Effector CD4-positive, alpha-beta T cell (primary cell): Measurements from ENCODE around the gene TRIM15.
A peak's percentile ranks its signal among the peaks of the same experiment; 100 is the strongest.
"Not testable (repeated sequence)": the region's sequence is repeated elsewhere in the genome, so short reads cannot be mapped to it uniquely, and the experiment has no call there.

Experiments
- DNase-seq: peaks from one replicate; pipeline ENCODE4 v3.0.0-alpha.2; 2020

The TRIM15 gene

DNA sequence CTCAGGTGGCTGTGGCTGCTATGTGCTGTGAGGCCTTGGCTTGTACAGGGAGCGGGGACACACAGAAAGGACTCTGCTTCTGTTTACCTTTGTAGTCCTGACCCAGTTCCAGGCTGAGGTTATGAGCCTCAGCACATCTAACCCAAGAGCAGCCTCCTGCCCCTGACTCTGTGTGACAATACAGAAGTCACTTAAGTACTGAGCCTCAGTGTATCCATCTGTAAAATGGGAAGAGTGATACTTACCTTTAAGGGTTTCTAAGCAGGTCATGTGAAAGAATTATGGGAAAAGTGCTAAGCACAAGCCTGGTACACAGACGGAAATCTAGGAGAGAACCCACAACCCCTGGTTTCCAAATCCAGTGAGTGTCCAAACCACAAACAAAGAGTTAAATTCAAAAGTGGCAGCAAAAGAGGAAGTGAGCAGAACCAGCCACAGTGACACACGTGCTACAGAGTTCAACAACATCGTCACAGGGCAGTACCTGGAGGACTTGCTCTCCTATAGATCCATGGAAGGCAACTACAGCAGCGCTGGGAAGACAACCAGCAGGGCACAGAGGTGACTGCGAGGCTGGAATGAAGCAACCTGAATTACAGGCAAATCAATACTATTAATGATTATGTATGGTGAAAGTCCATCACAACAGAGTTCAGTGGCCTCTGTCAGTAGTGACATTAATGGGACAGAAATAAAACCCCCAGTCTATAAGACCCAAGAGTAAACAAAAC lies 37.4 kb downstream of the TRIM15 start:
- DNase-seq: no peak

DNA sequence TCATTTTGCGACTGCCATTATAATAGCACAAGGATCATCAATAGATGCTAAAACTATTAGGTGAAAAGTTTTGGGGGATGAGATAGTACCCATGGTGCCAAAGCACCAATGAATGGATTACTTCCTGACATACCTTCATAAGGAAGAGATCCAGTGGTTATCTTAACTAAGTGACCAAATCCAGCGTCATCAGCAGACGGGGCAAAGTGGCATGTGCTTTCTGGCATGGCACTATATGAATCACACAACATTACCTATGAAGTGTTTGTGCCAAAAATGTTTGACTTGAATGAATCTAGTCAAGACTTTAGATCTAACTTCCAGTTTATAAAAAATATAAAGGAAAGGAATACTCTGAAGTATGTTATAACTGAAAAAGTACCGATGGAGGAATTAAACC lies 39.0 kb downstream of the TRIM15 start:
- DNase-seq: no peak

DNA sequence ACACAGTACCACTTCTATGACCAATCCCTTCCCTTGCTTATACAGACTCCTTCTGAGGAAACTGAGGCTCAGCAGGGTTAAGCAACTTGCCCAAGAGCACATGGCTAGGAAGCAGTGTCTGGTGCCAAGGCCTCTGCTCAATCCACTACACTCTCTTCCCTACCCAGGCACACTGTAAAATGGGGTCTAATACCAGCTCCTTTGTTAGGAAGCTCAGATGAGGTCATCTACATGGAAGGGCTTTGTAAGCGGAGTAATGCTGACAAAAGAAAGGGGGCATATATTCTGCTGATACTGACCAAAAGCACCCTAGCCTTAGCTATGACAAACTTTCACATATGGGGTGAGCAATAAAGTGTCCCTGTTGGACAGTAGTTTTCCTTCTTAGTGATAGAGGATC lies 40.8 kb downstream of the TRIM15 start:
- DNase-seq: no peak

DNA sequence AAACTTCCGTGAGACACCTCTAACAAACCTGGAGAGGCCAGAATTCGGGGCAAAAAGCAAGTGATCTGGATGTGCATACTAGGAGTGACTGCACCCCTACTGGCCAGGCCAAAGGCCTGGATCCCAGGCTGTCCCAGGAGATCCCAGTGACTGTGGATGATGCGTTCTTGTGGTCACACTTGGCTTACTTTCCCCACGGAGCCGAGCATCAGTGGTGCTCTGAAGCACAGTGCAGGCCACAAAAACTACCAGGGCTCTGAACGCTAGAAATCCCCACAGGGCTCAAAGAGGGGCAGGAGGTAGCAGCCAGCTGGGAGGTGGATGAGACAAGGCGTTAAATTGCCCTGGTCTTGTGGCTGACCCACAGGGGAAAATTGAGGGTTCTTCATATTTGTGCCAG lies 42.8 kb downstream of the TRIM15 start:
- no peak for DNase-seq

DNA sequence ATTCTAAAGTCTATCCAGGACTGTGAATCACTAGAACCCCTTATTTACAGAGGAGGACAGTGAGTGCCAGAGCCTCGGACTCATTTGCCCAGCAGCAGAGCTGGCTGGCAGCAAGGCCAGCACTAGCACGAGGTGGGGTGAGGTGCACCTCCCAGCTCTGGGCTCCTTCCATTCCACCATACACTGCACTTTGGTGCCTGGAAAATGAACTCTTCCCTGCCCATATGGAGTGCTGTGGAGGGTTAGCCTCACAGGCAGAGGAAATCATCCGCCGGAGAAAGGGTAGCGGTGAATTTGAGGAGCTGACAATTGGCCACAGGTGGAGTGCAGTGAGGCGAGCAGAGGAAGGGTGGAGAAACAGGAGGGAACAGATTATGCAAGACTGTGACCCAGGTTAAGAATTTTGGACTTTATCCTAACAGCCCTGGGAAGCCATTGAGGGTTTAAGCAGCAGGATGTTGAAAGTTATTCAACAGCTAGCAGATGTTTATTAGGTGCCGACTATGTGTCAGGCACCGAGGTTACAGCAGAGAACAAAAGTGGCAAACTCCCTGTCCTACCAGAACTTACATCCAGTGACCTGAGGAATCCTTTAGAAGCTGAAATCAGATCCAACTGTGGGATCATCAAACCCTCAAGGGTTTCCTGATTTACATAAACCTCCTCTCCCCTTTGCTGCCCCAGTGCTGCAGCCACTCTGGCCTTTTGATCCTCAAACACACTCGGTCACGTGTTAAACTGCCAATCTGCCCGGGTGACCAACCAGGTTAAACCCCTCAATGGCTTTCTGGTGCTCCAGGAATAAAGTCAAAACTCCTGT lies 43.7 kb downstream of the TRIM15 start:
- DNase-seq: no peak

DNA sequence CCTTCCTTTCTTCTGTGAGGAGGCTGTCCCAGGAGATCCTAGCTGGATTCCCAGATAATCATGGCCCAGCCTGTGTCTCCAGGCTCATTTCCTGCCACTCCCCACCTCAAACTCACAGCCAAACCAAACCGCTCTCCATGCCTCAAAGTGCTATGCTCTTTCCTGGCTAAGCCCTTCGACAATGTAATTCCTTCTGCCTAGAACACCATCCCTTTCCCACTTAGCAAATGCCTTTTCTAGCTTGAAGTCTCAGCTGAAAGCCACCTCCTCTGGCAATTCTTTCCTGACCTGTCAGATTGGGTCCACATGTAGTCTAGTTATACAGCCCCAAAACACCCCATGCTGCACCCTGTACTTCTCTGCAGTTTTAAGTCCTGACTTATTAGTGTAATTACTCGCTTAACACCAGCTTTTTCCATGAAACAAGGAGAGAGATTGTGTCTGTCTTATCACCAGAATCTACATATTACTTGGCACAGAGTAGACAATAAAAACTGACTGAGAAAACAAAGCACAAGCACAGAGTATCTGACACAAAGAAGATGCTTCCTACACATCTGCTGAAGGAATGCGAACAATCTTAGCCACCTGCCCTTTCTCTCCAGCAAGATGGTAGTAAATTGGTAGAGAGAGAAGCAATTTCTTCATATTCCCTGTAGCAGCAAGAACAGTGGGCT lies 44.4 kb downstream of the TRIM15 start:
- DNase-seq: no peak

DNA sequence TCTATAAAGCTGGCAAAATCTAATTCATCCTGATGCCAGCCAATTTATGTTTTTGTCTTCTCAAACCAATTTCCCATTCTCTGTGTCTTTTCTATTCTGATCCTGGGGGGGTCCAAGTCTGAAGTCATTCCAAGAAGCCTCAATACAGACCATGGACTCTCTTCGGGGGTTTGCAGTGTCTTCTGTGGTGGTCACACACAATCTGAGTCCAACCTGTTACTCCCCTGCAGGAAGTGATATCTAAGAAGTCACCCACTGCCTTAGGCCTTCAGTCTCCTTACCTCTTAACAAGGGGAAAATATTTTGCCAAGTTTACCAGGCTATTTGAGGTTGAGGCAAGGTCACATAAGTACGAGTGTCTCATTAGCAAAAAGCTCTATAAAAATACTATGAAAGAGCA lies 48.0 kb downstream of the TRIM15 start:
- no peak for DNase-seq

DNA sequence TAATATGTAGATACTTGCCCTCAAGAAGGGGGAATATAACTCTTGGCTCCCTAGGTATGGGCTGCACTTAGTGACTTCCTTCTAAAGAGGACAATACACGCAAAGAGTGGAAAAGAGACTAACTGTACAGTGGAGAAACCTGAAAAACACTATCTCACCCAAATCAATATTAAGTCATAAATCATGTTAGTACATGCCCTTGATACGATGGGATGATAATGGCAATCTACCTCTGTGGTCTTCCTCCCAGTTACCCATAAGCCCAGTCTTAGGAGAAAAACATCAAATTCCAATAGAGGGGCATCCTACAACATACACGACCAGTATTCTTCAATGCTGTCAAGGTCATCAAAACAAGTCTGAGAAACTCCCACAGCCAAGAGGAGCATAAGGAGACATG lies 48.6 kb downstream of the TRIM15 start:
- DNase-seq: no peak

DNA sequence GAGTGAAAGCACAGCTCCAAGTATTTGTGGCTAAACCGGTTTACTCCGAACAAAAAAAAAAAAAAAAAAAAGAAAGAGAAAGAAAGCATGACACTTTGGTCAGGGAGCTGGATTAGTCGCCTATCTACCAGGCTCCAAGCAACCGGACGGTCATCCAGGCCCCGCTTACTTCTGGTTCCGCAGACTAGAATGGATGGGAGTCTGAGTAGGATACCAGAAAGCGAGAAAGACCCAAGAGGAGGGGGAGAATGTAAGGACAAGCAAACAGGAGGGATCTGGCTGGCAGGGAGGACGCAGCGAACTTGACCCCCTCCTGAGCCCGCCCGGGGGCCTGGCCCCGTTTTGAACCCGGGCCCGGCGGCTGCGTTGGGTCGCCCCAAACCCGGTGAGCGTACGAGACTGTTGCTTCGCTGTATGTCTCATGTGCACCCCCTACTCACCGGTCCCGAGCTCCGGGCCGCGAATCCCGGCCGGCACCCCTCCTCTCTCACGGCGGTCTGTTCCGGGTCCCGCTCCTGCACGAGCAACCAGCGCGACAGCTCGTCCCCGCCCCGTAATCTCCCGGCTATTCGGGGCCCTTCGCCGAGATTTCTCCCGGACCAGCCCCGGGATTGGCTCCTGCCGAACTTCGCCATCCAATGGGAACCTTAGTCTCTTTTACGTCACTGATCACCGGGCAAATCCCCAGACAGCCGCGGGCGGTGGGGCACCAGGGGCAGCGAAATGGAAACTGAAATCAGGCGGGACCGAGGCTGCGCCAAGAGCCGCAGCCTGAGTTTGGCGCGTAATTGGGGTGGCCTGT lies 49.7 kb downstream of the TRIM15 start, which contains the start of gene TRIM26:
Gene TRIM26 (minus strand): TSS at position 542 of the 802 bp plus-strand sequence. CDS start 14,303 bp downstream, outside the sequence.
- DNase-seq: peak; percentile 96

DNA sequence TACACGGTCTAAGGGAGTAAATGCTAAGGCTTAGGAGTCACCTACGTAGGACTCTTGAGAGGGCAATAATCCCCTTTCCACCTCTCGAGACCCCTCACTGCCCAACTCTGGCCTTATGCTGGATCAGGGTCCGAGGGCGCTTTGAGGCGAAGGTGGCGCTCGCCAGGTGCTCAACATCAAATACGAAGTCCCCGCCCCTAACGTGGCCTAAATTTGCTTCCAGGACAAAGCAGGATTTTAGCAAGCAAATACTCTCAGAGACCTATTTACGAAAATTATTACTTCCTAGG lies 50.3 kb downstream of the TRIM15 start:
- DNase-seq: no peak

DNA sequence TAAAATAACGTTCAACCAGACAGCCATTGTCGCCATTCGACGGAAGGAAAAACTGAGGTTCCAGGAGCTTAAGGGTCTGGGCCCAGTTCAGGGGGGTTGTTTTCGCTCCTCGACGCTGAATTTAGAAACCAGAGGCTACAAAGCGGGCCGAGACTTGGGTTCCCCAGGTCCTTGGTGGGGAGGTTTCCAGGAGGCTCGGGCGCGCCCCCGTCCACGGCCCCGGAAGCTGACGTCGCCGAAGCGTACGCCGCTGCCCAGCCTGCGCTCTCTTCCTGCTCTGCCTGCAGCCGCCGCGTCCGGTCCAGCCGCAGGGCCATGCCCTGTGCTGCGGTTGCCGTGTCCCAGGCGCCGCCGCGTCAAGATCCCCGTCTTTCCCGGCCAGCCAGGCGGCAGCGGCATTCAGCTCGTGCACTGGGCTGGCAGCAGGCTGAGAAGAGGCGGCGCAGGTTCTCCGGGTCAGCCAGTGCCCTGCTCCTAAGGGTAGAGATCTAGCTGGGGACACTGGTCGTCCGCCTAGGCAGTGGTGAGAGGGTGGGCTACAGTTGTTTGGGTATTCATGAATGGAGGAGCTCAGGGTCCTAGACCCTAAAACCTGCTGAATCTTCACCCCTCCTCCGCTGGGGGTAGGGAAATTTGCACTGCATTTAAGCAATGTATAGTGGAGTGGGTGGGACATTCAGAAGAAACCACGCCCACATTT lies 50.8 kb downstream of the TRIM15 start:
- peak; percentile 66 for DNase-seq

DNA sequence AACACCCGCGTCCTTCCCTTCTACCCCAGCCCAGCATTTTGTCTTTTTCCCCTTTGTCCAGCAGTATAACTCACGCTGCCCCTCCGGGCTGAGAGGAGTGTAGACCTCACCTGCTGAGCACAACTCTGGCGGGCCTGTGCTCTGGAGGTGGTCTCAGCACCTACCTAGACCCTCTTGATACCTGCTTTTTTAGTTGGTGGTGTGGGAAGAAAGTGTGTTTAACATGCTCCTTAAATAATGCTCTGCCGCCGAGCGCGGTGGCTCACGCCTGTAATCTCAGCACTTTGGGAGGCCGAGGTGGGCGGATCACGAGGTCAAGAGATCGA lies 51.3 kb downstream of the TRIM15 start:
- DNase-seq: no peak

DNA sequence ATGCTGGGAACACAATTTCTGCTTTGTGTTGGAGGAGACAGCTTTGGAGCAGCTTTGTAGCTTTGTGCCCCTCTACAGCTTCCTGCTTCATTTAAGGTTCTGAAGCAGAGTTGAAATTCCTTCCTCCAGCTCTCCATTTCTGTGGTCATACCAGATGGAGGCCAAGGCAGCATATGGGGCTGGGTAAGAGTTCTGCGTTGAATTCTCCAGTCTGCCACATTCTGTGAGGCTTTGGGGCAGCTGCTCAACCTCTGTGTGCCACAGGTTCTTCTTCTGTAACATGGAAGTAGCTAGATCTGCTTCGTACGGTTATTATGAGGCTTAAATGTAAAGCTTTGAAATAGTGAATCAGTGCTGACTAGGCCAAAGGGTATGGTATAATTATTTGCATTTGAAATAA lies 52.8 kb downstream of the TRIM15 start:
- DNase-seq: no peak

DNA sequence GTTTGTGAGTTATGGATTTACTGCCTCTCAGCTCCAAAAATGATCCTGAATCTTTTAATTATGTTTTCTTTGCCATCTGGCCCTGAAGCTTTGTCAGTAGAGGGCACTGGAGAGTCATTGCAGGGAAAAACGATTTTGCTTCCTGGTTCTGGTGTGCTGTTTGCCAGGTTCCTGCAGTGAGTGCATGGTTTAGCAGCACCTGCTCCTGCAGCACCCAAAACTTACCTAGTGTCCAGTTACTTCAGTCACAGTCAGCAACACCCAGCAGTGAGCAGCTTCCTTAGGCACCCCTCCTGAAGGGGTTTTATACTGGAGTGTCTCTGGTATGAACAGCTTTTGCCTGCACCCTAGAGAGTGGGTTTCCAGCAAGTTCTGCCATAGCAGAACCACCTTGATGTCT lies 55.9 kb downstream of the TRIM15 start:
- peak; percentile 24 for DNase-seq

DNA sequence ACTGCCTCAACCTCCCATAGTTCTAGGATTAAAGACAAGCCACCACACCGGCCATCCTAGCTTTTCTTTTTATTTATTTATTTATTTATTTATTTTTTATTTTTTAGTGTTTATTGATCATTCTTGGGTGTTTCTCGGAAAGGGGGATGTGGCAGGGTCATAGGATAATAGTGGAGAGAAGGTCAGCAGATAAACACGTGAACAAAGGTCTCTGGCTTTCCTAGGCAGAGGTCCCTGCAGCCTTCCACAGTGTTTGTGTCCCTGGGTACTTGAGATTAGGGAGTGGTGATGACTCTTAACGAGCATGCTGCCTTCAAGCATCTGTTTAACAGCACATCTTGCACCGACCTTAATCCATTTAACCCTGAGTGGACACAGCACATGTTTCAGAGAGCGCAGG lies 58.0 kb downstream of the TRIM15 start:
- DNase-seq: not testable (repeated sequence)

DNA sequence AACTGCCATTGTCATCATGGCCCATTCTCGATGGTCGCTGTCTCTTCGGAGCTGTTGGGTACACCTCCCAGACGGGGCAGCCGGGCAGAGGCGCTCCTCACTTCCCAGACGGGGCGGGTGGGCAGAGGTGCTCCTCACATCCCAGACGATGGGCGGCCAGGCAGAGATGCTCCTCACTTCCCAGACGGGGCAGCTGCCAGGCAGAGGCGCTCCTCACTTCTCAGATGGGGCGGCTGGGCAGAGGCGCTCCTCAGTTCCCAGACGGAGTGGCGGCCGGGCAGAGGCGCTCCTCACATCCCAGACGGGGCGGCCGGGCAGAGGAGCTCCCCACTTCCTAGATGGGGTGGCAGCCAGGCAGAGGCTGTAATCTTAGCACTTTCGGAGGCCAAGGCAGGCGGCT lies 58.6 kb downstream of the TRIM15 start:
- not testable (repeated sequence) for DNase-seq
